ENCODE measurements around the gene SMYD2.

SMYD2 gene, protein sequence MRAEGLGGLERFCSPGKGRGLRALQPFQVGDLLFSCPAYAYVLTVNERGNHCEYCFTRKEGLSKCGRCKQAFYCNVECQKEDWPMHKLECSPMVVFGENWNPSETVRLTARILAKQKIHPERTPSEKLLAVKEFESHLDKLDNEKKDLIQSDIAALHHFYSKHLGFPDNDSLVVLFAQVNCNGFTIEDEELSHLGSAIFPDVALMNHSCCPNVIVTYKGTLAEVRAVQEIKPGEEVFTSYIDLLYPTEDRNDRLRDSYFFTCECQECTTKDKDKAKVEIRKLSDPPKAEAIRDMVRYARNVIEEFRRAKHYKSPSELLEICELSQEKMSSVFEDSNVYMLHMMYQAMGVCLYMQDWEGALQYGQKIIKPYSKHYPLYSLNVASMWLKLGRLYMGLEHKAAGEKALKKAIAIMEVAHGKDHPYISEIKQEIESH

DNA sequence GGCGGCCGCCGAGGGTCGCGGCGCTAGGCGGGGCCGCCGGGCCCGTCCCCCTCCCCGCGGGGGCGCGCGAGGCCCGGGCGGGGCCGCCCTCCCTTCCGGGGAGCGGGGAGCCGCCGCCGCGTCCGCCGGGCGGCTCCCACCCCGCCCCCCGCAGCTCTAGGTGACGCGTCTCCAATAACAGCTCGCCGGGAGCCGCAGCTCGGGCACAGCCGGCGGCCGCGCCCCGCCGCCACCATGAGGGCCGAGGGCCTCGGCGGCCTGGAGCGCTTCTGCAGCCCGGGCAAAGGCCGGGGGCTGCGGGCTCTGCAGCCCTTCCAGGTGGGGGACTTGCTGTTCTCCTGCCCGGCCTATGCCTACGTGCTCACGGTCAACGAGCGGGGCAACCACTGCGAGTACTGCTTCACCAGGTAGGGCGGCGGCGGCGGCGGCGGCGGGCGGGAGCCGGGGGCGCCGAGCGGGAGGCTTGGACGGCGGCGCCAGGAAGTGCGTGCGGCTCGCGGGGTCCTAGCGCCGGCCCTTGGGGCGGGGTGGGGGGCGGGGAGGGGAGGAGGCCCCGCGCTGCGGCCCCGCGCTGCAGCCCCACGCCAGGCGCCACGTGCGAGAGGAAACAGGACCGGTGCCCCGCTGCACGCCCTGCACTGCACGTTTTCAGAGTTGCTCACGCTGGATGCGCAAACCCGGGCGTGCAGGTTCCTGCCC lies at the start of gene SMYD2:
TSS of gene SMYD2 (plus strand) at position 139 of the 699 bp plus-strand sequence. CDS start at position 235, 96 bp downstream.
- Mint-ChIP-seq H3K4me1 (ENCODE audit: low read depth) (peaks cover 37% of the 10 kb centered on the region), H3K4me3 (peak within 1 kb of the TSS; percentile 91), H3K36me3 (ENCODE audit: low read depth) (no peaks in the 10 kb centered on the region), H3K27me3 (no peaks in the 10 kb centered on the region), H3K27ac (peak within 1 kb of the TSS; percentile 91), H3K9me3 (peaks cover 6% of the 10 kb centered on the region)

DNA sequence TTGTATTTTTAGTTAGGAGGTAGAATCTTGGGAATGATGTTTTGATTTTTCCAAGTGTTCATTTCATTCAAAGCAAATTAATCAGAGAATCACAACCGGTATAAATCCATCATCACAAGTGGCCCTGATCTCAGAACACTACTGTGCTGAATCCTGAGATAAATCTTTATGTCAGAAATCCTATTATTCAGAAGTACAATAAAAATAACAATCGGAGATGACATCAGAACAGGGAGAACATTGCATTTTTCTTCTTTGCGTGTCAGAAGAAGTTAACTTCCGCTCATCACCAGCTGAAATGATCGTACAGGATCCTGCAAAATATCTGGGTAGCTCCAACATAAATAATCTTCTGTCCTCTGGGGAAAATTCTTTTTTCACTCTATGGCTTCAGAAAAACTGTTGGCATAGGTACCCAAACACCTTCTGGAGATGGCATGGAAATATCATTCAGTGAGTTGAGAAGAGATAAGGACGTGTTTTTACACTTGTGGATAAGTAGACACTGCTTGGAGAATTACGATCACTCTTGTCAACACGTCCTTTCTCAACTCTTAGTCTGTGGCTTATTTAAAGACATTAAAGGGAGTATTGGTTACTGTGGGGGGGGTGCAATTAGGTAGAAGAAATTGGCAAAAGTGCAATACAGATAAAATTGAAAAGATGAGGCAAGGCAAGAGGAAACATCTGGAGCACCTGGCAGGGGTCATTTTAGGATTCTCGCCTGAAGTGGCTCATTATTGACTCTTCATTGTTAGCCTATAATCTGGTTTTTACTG lies 46.9 kb upstream of the SMYD2 start:
- peaks cover 20% of the 10 kb centered on the region for H3K27me3 Mint-ChIP-seq
- H3K4me3 Mint-ChIP-seq, result no peak overlapping the region
- H3K9me3 Mint-ChIP-seq, result no peaks in the 10 kb centered on the region
- no peaks in the 10 kb centered on the region for H3K4me1 Mint-ChIP-seq (ENCODE audit: low read depth)
- no peak overlapping the region for H3K27ac Mint-ChIP-seq
- H3K36me3 Mint-ChIP-seq (ENCODE audit: low read depth), result no peaks in the 10 kb centered on the region

DNA sequence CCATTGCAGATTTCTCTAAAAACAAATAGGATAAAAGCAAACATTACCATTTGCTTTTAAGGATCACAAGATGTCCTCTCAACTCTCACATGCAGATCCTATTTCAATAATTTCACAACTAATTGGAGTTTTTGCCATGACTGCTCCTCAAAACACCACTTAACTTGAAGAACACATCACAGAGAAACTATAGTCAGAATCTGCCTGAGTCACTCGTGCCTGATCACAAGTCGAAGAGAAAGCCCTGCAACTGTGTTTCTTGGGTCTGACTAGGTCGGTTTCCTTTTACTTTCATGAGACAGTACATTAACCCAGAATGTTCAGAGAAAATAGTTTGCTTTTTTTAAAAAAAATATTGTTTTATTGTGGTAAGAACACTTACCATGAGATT lies 46.3 kb upstream of the SMYD2 start:
- Mint-ChIP-seq H3K9me3 (no peaks in the 10 kb centered on the region), H3K27me3 (peaks cover 23% of the 10 kb centered on the region), H3K4me1 (ENCODE audit: low read depth) (no peaks in the 10 kb centered on the region)

DNA sequence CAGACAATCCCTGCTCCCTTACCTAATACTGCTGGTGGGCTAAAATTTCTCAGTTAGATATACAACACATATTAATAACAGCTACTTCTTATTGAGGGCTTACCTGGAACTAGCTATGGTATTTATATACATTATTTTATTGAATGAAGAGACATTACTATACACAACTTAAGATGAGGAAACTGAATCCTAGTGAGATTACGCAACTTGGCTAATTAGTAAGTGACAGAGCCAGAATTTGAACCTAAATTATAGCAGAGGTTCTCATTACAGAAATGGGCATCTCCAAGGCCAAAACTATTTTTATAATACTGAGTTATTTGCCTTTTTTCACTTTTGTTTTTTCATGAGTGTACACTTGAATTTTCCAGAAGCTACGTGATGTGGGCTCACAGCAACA lies 44.5 kb upstream of the SMYD2 start:
- Mint-ChIP-seq H3K9me3 (no peaks in the 10 kb centered on the region), H3K4me3 (no peak overlapping the region), H3K27ac (no peak overlapping the region), H3K4me1 (ENCODE audit: low read depth) (no peaks in the 10 kb centered on the region), H3K27me3 (peaks cover 26% of the 10 kb centered on the region), H3K36me3 (ENCODE audit: low read depth) (no peaks in the 10 kb centered on the region)

More for the DNA sequence above, 46.3 kb upstream of the SMYD2 start:
- Mint-ChIP-seq H3K36me3 (ENCODE audit: low read depth) (no peaks in the 10 kb centered on the region), H3K4me3 (no peak overlapping the region), H3K27ac (no peak overlapping the region)

DNA sequence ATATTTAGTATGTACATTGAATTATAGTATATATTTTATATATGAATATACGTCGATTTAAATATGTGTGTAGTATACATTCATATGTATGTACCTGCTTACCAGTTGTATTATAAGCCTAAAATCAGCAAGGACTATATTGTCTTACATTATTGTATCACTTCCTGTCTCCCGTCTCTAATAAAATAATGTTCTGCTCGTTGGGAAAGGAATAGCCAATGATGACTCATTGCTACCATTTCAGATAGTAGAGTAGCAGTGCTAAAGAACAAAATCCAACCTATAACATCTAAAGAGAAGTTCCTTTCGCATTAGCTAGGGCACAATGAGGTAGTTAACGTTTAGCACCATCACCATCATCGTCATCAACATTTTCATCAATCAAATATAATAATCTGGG lies 39.9 kb upstream of the SMYD2 start:
- Mint-ChIP-seq H3K36me3 (ENCODE audit: low read depth) (no peaks in the 10 kb centered on the region), H3K27ac (no peak overlapping the region), H3K4me1 (ENCODE audit: low read depth) (no peaks in the 10 kb centered on the region), H3K4me3 (no peak overlapping the region), H3K27me3 (peaks cover 18% of the 10 kb centered on the region), H3K9me3 (no peaks in the 10 kb centered on the region)

DNA sequence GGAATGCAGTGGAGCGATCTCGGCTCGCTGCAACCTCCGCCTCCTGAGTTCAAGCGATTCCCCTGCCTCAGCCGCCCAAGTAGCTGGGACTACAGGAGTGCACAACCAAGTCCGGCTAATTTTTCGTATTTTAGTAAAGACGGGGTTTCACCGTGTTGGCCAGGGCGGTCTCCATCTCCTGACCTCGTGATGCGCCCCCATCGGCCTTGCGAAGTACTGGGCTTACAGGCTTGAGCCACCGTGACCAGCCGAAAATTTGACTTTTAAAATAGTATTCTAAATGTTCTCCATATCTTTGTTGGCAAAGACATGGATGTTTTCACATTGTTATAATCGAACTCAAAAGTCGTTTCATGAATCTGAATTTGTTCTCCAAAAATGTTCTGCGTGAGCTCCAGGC lies 36.7 kb upstream of the SMYD2 start:
- Mint-ChIP-seq H3K4me3 (no peak overlapping the region), H3K27me3 (peaks cover 27% of the 10 kb centered on the region), H3K4me1 (ENCODE audit: low read depth) (no peaks in the 10 kb centered on the region), H3K9me3 (no peaks in the 10 kb centered on the region), H3K27ac (no peak overlapping the region), H3K36me3 (ENCODE audit: low read depth) (no peaks in the 10 kb centered on the region)

DNA sequence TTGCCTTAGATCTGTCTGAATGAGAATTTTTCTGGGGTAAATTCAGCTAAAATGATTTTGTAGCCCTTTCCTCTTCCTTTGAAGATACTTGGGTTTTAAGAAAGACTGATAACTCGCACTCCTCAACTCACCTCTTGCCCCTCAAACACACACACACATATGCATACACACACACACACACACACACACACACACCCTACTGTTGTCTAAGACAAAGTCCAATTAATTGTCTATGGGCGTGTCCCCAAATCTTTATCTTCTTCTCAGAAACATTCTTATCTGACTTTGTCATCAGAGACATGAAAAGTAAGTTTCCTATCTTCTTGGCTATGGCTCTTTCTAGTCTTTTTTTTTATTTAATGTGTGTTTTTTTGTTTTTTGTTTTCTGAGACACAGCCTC lies 36.1 kb upstream of the SMYD2 start:
- Mint-ChIP-seq H3K27me3 (peaks cover 26% of the 10 kb centered on the region), H3K4me3 (no peak overlapping the region), H3K27ac (no peak overlapping the region)

DNA sequence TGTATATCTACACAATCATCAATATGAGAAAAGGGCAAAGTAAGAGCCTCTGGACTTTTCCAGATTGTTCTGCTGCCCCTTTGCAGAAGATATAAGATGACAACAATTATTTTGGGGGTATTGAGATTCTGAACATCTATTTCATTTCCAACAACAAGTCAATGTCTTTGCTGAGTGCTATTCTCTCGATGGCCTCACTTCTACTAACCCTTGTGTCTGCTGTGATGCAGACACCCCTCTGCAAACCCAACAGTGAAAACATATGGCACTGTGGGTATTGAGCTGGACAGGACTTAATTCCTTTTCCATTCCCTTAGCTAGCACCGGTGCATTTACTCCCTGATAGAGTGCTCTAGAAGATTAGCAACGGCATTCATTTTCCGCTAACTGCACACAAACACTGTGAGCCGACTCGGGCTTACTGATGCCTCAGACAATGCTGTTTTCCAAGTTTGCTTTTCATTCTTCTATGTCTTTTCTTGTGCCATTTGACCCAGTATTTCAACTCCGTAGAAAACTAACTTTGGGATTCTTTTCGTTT lies 33.4 kb upstream of the SMYD2 start:
- no peak overlapping the region for H3K27ac Mint-ChIP-seq
- peaks cover 26% of the 10 kb centered on the region for H3K27me3 Mint-ChIP-seq
- no peaks in the 10 kb centered on the region for H3K9me3 Mint-ChIP-seq
- no peaks in the 10 kb centered on the region for H3K4me1 Mint-ChIP-seq (ENCODE audit: low read depth)
- no peak overlapping the region for H3K4me3 Mint-ChIP-seq
- no peaks in the 10 kb centered on the region for H3K36me3 Mint-ChIP-seq (ENCODE audit: low read depth)

More for the DNA sequence above, 36.1 kb upstream of the SMYD2 start:
- no peaks in the 10 kb centered on the region for H3K4me1 Mint-ChIP-seq (ENCODE audit: low read depth)
- H3K36me3 Mint-ChIP-seq (ENCODE audit: low read depth), result no peaks in the 10 kb centered on the region
- H3K9me3 Mint-ChIP-seq, result no peaks in the 10 kb centered on the region

DNA sequence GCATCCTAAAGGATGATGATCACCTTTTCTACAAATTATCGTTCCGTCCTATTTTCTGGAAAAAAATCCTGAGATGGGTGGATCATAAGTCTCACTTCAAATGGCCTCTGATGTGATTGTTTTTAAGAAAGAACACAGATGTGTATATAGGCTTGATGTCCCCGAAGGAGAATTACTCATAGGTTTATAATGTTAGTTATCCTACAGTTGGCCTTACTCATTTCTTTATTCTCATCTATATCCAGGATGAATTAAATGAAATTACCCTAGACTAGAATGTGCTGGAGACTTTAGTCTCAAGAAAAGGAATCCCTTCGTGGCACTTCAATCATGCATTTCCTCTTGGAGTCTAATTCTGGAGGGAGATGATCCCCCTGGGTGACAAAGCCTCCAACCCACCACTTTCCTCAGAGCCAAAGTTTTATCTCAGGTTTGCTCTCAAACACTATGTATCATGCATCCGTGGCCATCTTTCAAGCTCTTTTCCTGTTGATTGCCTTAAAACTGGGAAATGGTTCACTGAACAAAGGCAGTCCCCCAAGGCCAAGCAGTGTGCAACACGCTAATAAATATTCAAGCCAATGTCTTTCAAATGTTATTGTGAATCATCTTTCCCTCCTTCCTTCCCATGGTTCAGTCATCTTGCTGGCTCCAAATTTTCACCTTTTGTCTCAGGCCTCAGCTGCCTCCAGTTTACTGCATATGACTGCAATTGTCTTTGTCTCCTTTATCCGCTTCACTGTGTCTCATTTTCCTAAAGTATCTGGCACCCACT lies 32.5 kb upstream of the SMYD2 start:
- Mint-ChIP-seq H3K27me3 (peaks cover 27% of the 10 kb centered on the region), H3K27ac (no peak overlapping the region), H3K4me1 (ENCODE audit: low read depth) (no peaks in the 10 kb centered on the region), H3K4me3 (no peak overlapping the region), H3K9me3 (no peaks in the 10 kb centered on the region), H3K36me3 (ENCODE audit: low read depth) (no peaks in the 10 kb centered on the region)

DNA sequence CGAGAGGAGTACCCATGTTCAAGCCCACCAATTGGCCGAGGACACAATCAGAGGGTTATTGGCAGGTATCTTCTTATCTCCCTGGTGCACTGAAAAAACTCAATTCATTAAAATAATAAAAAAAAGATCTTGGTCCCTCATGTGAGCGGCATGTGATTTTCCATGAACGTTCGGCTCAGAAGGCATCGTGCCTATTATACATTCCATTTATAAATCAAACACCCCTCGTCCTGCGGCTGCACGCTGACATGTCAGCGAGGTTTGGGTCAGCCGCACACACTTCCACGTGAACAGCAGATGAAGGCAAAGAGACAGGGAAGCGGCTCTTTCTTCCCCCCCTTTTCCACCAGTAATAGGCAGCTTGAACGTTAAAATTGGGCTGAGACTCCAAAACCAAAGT lies 31.3 kb upstream of the SMYD2 start:
- Mint-ChIP-seq H3K27ac (no peak overlapping the region), H3K27me3 (peaks cover 27% of the 10 kb centered on the region), H3K4me1 (ENCODE audit: low read depth) (no peaks in the 10 kb centered on the region), H3K9me3 (no peaks in the 10 kb centered on the region), H3K36me3 (ENCODE audit: low read depth) (no peaks in the 10 kb centered on the region), H3K4me3 (no peak overlapping the region)

DNA sequence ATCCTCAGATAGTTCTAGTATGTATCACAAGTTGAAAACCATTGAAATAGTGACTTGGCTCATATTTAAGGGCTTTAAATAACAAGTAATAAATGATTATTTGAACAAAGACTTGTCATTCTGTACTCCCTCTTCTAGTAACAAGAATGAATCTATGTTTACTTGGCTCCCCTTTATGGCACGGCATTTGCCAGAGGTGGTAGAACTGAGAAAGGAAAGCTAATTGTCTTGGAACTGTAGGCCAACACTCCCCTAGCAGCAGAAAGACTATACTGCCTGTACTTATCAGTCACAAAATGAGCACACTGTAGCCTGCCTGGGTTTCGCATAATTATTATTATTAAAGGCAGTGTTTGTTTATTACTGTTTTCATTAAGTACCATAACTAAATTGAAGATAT lies 29.6 kb upstream of the SMYD2 start:
- H3K36me3 Mint-ChIP-seq (ENCODE audit: low read depth), result no peaks in the 10 kb centered on the region
- no peak overlapping the region for H3K27ac Mint-ChIP-seq
- peaks cover 30% of the 10 kb centered on the region for H3K27me3 Mint-ChIP-seq
- H3K4me3 Mint-ChIP-seq, result no peak overlapping the region
- H3K4me1 Mint-ChIP-seq (ENCODE audit: low read depth), result no peaks in the 10 kb centered on the region
- H3K9me3 Mint-ChIP-seq, result no peaks in the 10 kb centered on the region

DNA sequence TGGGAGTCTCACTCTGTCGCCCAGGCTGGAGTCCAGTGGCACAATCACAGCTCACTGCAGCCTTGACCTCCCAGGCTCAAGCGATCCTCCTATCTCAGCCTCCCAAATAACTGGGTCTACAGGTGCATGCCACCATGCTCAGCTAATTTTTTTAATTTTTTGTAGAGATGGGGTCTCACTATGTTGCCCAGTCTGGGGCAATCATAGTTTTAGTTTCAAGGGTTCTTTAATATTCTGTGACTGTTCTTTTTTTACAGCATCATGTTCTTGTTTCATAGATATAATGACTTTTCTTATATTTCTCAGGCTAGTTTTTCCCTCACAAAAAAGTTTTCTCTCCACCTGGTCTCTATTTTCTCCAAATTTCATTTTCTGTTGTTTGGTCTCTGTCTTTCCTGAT lies 25.4 kb upstream of the SMYD2 start:
- no peak overlapping the region for H3K27ac Mint-ChIP-seq
- H3K4me1 Mint-ChIP-seq (ENCODE audit: low read depth), result peaks cover 8% of the 10 kb centered on the region
- H3K27me3 Mint-ChIP-seq, result peaks cover 29% of the 10 kb centered on the region
- no peaks in the 10 kb centered on the region for H3K36me3 Mint-ChIP-seq (ENCODE audit: low read depth)
- no peaks in the 10 kb centered on the region for H3K9me3 Mint-ChIP-seq
- no peak overlapping the region for H3K4me3 Mint-ChIP-seq

DNA sequence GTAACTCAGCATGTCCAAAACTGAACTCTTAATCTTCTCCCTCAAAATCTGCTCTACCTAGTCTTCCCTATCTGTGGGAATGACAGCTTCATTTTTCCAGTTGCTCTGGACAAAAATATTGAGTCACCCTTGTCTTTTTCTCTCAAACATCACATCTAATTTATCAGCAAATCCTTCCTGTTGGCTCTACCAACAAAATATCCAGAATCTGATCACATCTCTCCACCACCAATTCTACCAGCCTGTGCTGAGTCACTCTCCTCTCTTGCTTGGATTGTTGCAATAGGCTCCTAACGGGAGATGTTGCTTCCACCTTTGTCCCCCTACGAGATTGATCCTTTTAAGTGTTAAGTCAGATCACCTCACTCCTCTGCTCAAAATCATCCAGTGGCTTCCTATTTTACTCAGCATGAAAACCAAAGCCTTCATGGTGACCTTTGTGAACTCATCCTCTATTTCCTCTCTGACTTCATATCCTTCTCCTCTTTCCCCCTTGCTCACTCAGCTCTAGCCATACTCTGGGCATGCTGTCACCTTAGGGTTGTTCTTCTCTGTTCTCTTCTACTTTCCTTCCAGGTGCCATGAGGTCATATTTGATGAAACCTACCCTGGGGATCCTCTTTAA lies 21.5 kb upstream of the SMYD2 start:
- Mint-ChIP-seq H3K36me3 (ENCODE audit: low read depth) (no peaks in the 10 kb centered on the region), H3K4me1 (ENCODE audit: low read depth) (peaks cover 11% of the 10 kb centered on the region), H3K27ac (no peak overlapping the region), H3K9me3 (no peaks in the 10 kb centered on the region), H3K4me3 (no peak overlapping the region), H3K27me3 (peaks cover 56% of the 10 kb centered on the region)

All from stimulated activated naive CD8-positive, alpha-beta T cell treated with anti-CD3 and anti-CD28 coated beads, Interleukin-15, Interleukin-2, amounts not matched to agents 100 ng/mL and 50 ng/mL, for 24 hours (primary cell).